Activated B cell treated with CpG ODN at 0.5 μM for 24 hours (primary cell): Measurements from ENCODE around the gene RNF40. TPM values are rescaled to one million over a fixed set of nuclear protein-coding genes. Genes with fewer than 3 reads are reported as not detected.

Source experiments
- ATAC-seq: fragments of 200-7000 bp; cut with Tn5 transposase; one replicate; pipeline ENCODE4 v1.10.0; 2021; ENCODE audit warnings: low read depth, mild to moderate bottlenecking, moderate library complexity
- CTCF ChIA-PET: fragments of 350-600 bp; sonication (Branson Sonifier 250); formaldehyde crosslinking; loops from one replicate; lab custom pipeline; 2021; ENCODE audit warnings: antibody characterized with exemption; lab: Charles Lee
- POLR2A ChIA-PET: fragments of 350-600 bp; sonication (Branson Sonifier 250); formaldehyde crosslinking; loops from one replicate; lab custom pipeline; 2021; ENCODE audit warnings: antibody characterized with exemption; lab: Charles Lee
- DNase-seq: peaks from one replicate; pipeline ENCODE4 v3.0.0; 2022
- H3K27ac Mint-ChIP-seq: one replicate; pipeline ENCODE4 v1.8.0; 2020; ENCODE audit warnings: mixed read lengths
- H3K27me3 Mint-ChIP-seq: one replicate; pipeline ENCODE4 v1.8.0; 2021; ENCODE audit warnings: mixed read lengths
- H3K36me3 Mint-ChIP-seq: one replicate; pipeline ENCODE4 v1.8.0; 2021; ENCODE audit warnings: low read depth, mixed read lengths
- H3K4me1 Mint-ChIP-seq: one replicate; pipeline ENCODE4 v1.8.0; 2021; ENCODE audit warnings: mixed read lengths
- H3K4me3 Mint-ChIP-seq: one replicate; pipeline ENCODE4 v1.8.0; 2020; ENCODE audit warnings: mild to moderate bottlenecking, mixed read lengths
- H3K9me3 Mint-ChIP-seq: one replicate; pipeline ENCODE4 v1.8.0; 2020; ENCODE audit warnings: mixed read lengths
- intact Hi-C: fragments of 100-400 bp; cut with micrococcal nuclease; formaldehyde crosslinking; loops from one replicate; pipeline ENCODE4 v1.15.1; 2024
- total RNA-seq: library from RNA; stranded (reverse); gene quantifications from 2 replicates; pipeline ENCODE4 v1.2.3, GENCODE V29; 2022
- TF ChIP-seq, protein P1 (sequence below): fragments of 200-600 bp; IDR thresholded peaks from one replicate; pipeline ENCODE4 v1.8.0; 2022; ENCODE audit warnings: antibody characterized with exemption, mild to moderate bottlenecking

RNF40 gene
- total RNA-seq, 1 donor from 2014 or later: 117 TPM

DNA sequence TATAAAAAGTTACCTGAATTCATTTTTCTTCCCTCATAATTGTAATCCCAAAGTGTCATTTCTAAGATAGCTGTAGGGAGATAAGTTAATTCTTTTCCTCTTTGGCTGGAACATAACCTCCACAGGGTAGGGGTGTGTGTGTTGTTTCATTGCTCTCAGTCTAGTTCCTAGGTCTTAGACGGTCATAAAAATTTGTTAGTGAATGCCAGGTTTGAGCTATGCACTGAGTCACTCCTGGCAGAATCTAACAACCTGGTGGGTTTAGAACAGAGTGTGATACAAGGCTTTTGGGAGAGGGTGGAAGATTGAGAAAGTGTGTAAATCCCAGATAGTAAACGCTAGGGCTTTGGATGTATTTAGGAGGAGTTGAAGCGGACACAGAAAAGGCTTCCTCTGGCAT, 14.8 kb upstream of the RNF40 start:
- Mint-ChIP-seq H3K4me3 (peak overlapping the region; percentile 91), H3K27me3 (no peaks in the 10 kb centered on the region), H3K36me3 (peaks cover 45% of the 10 kb centered on the region), H3K27ac (peak overlapping the region; percentile 87), H3K4me1 (peaks cover 24% of the 10 kb centered on the region), H3K9me3 (no peaks in the 10 kb centered on the region)
- ChIA-PET CTCF (interaction anchor here (1.5 kb wide), 1 partner anchor 67 kb away, joined by 7 read pairs; no protein-coding TSS in a partner anchor), POLR2A (interaction anchor here (0.5 to 2.4 kb wide), 32 partner anchors 13 to 957 kb away, joined by 3 to 19 read pairs (median 5); partner anchors contain the start of genes ARMC5, CFAP119, CORO1A and FUS)
- TF ChIP-seq, protein P1, sequence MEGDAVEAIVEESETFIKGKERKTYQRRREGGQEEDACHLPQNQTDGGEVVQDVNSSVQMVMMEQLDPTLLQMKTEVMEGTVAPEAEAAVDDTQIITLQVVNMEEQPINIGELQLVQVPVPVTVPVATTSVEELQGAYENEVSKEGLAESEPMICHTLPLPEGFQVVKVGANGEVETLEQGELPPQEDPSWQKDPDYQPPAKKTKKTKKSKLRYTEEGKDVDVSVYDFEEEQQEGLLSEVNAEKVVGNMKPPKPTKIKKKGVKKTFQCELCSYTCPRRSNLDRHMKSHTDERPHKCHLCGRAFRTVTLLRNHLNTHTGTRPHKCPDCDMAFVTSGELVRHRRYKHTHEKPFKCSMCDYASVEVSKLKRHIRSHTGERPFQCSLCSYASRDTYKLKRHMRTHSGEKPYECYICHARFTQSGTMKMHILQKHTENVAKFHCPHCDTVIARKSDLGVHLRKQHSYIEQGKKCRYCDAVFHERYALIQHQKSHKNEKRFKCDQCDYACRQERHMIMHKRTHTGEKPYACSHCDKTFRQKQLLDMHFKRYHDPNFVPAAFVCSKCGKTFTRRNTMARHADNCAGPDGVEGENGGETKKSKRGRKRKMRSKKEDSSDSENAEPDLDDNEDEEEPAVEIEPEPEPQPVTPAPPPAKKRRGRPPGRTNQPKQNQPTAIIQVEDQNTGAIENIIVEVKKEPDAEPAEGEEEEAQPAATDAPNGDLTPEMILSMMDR: no peak
- intact Hi-C loops: loop anchor here (5.0 kb wide), 1 partner anchor 65 kb away; no protein-coding TSS in a partner anchor
- DNase-seq (no peak), ATAC-seq (no peak)

DNA sequence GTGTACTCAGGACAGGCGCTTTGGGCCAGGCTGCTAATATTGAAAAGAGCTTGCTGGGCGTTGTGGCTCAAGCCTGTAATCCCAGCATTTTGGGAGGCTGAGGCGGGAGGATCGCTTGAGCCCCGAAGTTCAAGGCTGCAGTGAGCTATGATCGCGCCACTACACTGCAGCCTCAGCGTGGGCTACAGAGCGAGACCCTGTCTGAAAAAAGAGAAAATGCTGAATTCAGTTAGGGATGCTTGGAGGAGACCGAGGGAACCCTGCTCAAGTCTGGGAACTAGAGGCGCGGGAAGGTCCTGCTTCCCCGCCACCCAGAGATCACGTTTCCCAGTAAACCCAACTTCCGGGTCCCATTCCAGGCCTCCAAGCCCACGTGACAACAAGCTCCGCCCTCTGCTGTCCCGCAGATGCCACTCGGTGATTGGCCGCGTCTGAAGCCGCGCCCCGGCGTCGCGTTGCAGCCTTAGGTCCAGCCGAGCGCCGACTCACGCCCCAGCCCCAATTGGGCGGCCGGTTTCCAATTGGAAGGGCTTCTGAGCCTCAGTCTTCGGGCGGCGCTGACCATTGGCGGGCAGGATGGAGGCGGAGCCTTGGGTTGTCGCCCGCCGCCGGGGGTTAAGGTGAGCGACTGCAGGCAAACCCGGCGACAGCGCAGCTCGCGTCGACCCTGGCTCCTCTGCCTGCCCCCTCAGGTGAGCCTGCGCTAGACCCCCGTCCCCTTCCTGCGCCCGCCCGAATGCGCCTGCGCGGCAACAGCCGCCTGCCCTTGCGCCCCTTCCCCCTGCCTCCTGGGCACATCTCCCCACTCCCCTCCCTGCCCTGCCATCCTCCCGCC, 14.1 kb upstream of the RNF40 start, which contains the start of gene PHKG2:
Gene PHKG2, plus strand, starts transcription at position 627 of the 835 bp plus-strand sequence. CDS start 396 bp downstream, outside the sequence.
- intact Hi-C loops: loop anchor here (1.0 to 5.0 kb wide), 6 partner anchors 14 to 174 kb away; partner anchors contain the start of genes CFAP119, FBRS, PRR14 and RNF40
- CTCF ChIA-PET: interaction anchor here (1.5 kb wide), 1 partner anchor 67 kb away, joined by 7 read pairs; no protein-coding TSS in a partner anchor
- peaks cover 24% of the 10 kb centered on the region for H3K4me1 Mint-ChIP-seq

DNA sequence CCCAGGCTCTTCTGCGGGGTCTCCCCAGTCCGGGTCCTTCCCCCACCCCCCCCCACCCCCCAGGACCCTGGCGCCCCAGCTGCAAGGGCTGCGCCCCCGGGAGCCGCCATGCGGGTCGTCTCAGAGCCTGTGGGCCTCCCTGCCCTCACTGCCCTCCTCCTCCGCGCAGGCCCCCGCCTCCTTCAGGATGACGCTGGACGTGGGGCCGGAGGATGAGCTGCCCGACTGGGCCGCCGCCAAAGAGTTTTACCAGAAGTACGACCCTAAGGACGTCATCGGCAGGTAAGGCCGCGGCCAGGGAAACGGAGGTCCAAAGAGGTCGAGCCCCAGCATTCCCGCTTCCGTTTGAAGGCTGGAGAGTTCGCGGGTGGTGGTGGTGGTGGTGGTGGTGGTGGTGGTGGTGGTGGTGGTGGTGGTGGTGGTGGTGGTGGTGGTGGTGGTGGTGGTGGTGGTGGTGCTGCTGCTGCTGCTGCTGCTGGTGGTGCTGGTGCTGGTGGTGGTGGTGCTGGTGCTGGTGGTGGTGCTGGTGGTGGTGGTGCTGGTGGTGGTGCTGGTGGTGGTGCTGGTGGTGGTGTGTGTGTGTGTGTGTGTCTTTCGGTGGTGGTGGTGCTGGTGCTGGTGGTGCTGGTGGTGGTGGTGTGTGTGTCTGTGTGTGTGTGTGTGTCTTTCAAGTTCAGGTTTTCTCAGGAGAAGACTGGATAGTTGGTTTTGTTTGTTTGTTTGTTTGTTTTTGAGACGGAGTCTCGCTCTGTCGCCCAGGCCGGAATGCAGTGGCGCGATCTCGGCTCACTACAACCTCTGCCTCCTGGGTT, 13.3 kb upstream of the RNF40 start:
- intact Hi-C loops: loop anchor here (1.0 to 5.0 kb wide), 6 partner anchors 13 to 173 kb away; partner anchors contain the start of genes CFAP119, FBRS, PRR14 and RNF40
- Mint-ChIP-seq H3K36me3 (peaks cover 45% of the 10 kb centered on the region), H3K4me3 (peak overlapping the region; percentile 91), H3K27me3 (no peaks in the 10 kb centered on the region), H3K27ac (peak overlapping the region; percentile 53), H3K9me3 (no peaks in the 10 kb centered on the region), H3K4me1 (peaks cover 24% of the 10 kb centered on the region)
- TF ChIP-seq, protein P1: no peak
- peak; percentile 2 for ATAC-seq
- DNase-seq: no peak
- CTCF ChIA-PET: interaction anchor here (1.5 kb wide), 1 partner anchor 66 kb away, joined by 7 read pairs; no protein-coding TSS in a partner anchor
- POLR2A ChIA-PET: interaction anchor here (0.6 to 2.4 kb wide), 34 partner anchors 11 to 959 kb away, joined by 3 to 19 read pairs (median 4); partner anchors contain the start of genes ARMC5, CFAP119, KAT8 and KIF22

More for the DNA sequence above, 14.1 kb upstream of the RNF40 start, which contains the start of gene PHKG2:
- Mint-ChIP-seq H3K4me3 (peak within 1 kb of the TSS; percentile 91), H3K27me3 (no peaks in the 10 kb centered on the region), H3K27ac (peak within 1 kb of the TSS; percentile 87), H3K36me3 (peaks cover 46% of the 10 kb centered on the region), H3K9me3 (no peaks in the 10 kb centered on the region)
- TF ChIP-seq, protein P1: no peak
- POLR2A ChIA-PET: interaction anchor here (0.5 to 2.4 kb wide), 42 partner anchors 12 to 958 kb away, joined by 3 to 19 read pairs (median 4); partner anchors contain the start of genes ARMC5, CFAP119, CORO1A and FUS
- ATAC-seq (peak; percentile 98), DNase-seq (peak; percentile 90)

DNA sequence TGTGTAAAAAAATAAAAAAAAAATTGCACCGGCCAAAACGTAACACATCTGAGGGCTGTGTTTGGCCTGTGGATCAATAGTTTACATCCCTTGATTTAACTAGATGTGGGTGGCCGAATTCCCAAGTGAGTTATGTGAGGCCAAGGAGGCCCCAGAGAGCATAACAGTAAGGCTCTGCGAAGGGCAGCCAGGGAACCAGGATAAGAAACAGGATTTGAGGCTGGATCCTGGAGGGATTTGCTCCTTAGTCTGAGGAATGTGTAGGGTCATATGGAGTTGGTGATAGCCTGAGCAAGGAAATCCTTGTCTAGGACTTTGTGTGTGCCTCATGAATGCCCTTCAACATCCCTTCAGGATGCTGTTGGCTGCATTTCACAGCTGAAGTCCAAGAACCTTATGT, 11.9 kb upstream of the RNF40 start:
- CTCF ChIA-PET: no interaction called here
- Mint-ChIP-seq H3K4me3 (peak overlapping the region; percentile 48), H3K9me3 (no peaks in the 10 kb centered on the region), H3K27me3 (no peaks in the 10 kb centered on the region), H3K36me3 (peaks cover 43% of the 10 kb centered on the region), H3K4me1 (peaks cover 24% of the 10 kb centered on the region), H3K27ac (no peak overlapping the region)
- DNase-seq: no peak
- TF ChIP-seq, protein P1: no peak
- intact Hi-C loops: no loop called here
- POLR2A ChIA-PET: interaction anchor here (0.6 kb wide), 1 partner anchor 1821 kb away, joined by 4 read pairs; no protein-coding TSS in a partner anchor
- no peak for ATAC-seq
